WTC11 (cell line): ENCODE measurements around the gene BPIFA2. TPM values are rescaled to one million over a fixed set of nuclear protein-coding genes. Genes with fewer than 3 reads are reported as not detected.
A peak's percentile ranks its signal among the peaks of the same experiment; 100 is the strongest.

Experiments used
- ATAC-seq: fragments of 200-7000 bp; cut with Tn5 transposase; 2 replicates; pipeline ENCODE4 v1.10.0; 2021; ENCODE audit warnings: mild to moderate bottlenecking, moderate library complexity
- CTCF ChIA-PET: fragments of 300-600 bp; sonication (Branson Sonifier 250); formaldehyde crosslinking; loops from one replicate; lab custom pipeline; 2021; ENCODE audit warnings: antibody characterized with exemption; lab: Charles Lee
- POLR2A ChIA-PET: fragments of 350-600 bp; sonication (Branson Sonifier 250); formaldehyde crosslinking; loops from one replicate; lab custom pipeline; 2021; ENCODE audit warnings: antibody characterized with exemption; lab: Charles Lee
- DNase-seq: peaks from one replicate; pipeline ENCODE4 v3.0.0; 2021; ENCODE audit warnings: low spot score
- H3K27ac Mint-ChIP-seq: 2 replicates; pipeline ENCODE4 v1.8.0; 2021; ENCODE audit warnings: mixed read lengths
- H3K27me3 Mint-ChIP-seq: 2 replicates; pipeline ENCODE4 v1.8.0; 2021; ENCODE audit warnings: low read depth, mild to moderate bottlenecking, moderate library complexity, mixed read lengths
- H3K36me3 Mint-ChIP-seq: 2 replicates; pipeline ENCODE4 v1.8.0; 2021; ENCODE audit warnings: mixed read lengths
- H3K4me1 Mint-ChIP-seq: 2 replicates; pipeline ENCODE4 v1.8.0; 2022; ENCODE audit warnings: mixed read lengths
- H3K4me3 Mint-ChIP-seq: 2 replicates; pipeline ENCODE4 v1.8.0; 2021; ENCODE audit warnings: mild to moderate bottlenecking, moderate library complexity, mixed read lengths
- H3K9me3 Mint-ChIP-seq: 2 replicates; pipeline ENCODE4 v1.8.0; 2021; ENCODE audit warnings: mixed read lengths
- ATF6 ChIP-seq: sonication (generic); formaldehyde crosslinking; IDR thresholded peaks from 2 replicates; pipeline ENCODE4 v1.8.1; 2023; ENCODE audit warnings: mild to moderate bottlenecking, missing genetic modification reagents
- CTCF ChIP-seq: fragments of 200-600 bp; IDR thresholded peaks from 2 replicates; pipeline ENCODE4 v1.8.0; 2022; ENCODE audit warnings: antibody characterized with exemption
- ERG ChIP-seq: fragments of 250-450 bp; sonication (Bioruptor Pico); IDR thresholded peaks from 2 replicates; pipeline ENCODE4 v1.8.0; 2021; ENCODE audit warnings: mild to moderate bottlenecking
- MXD4 ChIP-seq: fragments of 250-450 bp; sonication (Bioruptor Pico); IDR thresholded peaks from 2 replicates; pipeline ENCODE4 v1.8.0; 2021; ENCODE audit warnings: mild to moderate bottlenecking, moderate library complexity, borderline replicate concordance
- ZBTB21 ChIP-seq: sonication (generic); formaldehyde crosslinking; IDR thresholded peaks from 2 replicates; pipeline ENCODE4 v1.8.1; 2023; ENCODE audit warnings: mild to moderate bottlenecking, missing genetic modification reagents, borderline replicate concordance
- total RNA-seq: library from RNA; stranded (reverse); gene quantifications from 3 replicates; pipeline ENCODE4 v1.2.3, GENCODE V29; 2021
- TF ChIP-seq, protein P1 (sequence below): sonication (generic); formaldehyde crosslinking; IDR thresholded peaks from 2 replicates; pipeline ENCODE4 v1.8.0; 2022; ENCODE audit warnings: missing genetic modification reagents
- TF ChIP-seq, protein P2 (sequence below): sonication (generic); formaldehyde crosslinking; conservative IDR thresholded peaks from 2 replicates; pipeline ENCODE4 v1.8.1; 2023; ENCODE audit warnings: mild to moderate bottlenecking, low read depth, missing genetic modification reagents, moderate library complexity

The BPIFA2 gene
- total RNA-seq, 1 experiment from 2014 or later = not detected

DNA sequence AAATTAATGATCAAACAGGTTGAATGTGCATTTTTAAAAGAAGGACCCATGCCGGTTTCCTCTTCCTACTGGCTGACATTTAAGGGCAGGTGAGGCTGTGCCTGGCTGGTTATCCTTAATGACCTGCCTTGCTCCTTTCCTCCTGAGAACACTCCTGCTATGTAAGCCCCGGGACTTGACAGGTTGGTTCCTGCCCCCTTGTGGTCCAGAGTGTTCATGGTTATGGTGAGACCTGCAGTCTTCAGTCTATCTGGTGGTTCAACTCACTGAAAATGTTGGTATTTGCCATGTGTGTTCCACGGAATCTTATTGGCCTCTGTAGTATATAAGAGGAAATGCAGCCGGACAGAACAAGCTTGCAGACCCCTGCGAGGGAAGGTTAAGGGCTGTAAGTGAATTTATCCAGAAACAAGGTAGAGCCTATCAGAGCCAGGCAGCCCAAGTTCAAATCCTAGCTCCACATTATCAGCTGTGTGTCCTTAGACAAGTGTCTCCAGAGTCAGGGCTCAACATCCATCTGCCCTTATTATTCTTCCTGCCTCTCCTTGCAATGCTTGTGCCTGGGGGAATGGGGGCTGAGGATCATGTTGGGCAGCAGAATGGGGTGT is 44.0 kb downstream of the BPIFA2 start:
- Mint-ChIP-seq H3K27me3 (peaks cover 4% of the 10 kb centered on the region), H3K36me3 (no peaks in the 10 kb centered on the region), H3K27ac (no peak overlapping the region), H3K4me3 (no peak overlapping the region), H3K9me3 (no peaks in the 10 kb centered on the region), H3K4me1 (no peaks in the 10 kb centered on the region)
- DNase-seq = peak; percentile 75
- ATAC-seq = peak; percentile 95
- CTCF ChIA-PET = interaction anchor here (0.6 to 2.1 kb wide), 16 partner anchors 13 to 310 kb away, joined by 3 to 20 read pairs (median 3); no protein-coding TSS in a partner anchor
- POLR2A ChIA-PET = no interaction called here
- TF ChIP-seq CTCF = peak; percentile 53; the same call in 1 of the 2 replicates
- TF ChIP-seq ERG (CRISPR knock-in tag) = no peak

GRCh38 chr20:33217052-33217451 is 49.1 kb downstream of the BPIFA2 start, which contains the start of gene BPIFA3:
Gene BPIFA3 (plus strand): TSS chr20:33217352. CDS start chr20:33217537, 185 bp downstream.
- no peak within 1 kb of the TSS for H3K4me3 Mint-ChIP-seq
- H3K4me1 Mint-ChIP-seq = no peaks in the 10 kb centered on the region
- no peak within 1 kb of the TSS for H3K27ac Mint-ChIP-seq
- no peak for TF ChIP-seq ZBTB21 (CRISPR knock-in tag)
- H3K36me3 Mint-ChIP-seq = no peaks in the 10 kb centered on the region
- ChIA-PET CTCF (no interaction called here), POLR2A (no interaction called here)
- H3K27me3 Mint-ChIP-seq = peaks cover 3% of the 10 kb centered on the region
- H3K9me3 Mint-ChIP-seq = 0 out of 2 replicates have a peak, but pooled peaks cover under 1% of the 10 kb centered on the region
- no peak for ATAC-seq
- DNase-seq = no peak

DNA sequence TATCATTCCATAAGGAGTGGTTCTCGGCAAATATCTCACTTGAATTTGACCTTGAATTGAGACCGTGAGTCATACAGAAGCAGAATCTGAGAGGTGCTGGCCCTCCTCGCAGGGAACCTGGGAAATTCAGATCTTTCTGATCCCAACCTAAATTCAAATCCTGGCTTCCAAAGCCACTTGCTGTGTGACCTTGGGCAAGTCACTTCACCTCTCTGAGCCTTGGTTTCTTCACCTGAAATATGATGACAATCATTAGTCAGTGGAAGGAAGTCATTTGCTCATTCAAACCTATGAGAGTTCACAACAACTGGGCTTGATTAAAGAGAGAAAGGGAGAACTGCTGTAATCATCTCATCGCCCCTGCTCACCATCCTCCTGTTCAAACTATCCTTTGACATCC is 56.4 kb downstream of the BPIFA2 start:
- Mint-ChIP-seq H3K4me1 (no peaks in the 10 kb centered on the region), H3K27ac (no peak overlapping the region), H3K9me3 (0 out of 2 replicates have a peak, but pooled peaks cover 3% of the 10 kb centered on the region), H3K27me3 (peaks cover 7% of the 10 kb centered on the region; the same call in 1 of the 2 replicates), H3K4me3 (no peak overlapping the region), H3K36me3 (no peaks in the 10 kb centered on the region)
- TF ChIP-seq, protein P1, sequence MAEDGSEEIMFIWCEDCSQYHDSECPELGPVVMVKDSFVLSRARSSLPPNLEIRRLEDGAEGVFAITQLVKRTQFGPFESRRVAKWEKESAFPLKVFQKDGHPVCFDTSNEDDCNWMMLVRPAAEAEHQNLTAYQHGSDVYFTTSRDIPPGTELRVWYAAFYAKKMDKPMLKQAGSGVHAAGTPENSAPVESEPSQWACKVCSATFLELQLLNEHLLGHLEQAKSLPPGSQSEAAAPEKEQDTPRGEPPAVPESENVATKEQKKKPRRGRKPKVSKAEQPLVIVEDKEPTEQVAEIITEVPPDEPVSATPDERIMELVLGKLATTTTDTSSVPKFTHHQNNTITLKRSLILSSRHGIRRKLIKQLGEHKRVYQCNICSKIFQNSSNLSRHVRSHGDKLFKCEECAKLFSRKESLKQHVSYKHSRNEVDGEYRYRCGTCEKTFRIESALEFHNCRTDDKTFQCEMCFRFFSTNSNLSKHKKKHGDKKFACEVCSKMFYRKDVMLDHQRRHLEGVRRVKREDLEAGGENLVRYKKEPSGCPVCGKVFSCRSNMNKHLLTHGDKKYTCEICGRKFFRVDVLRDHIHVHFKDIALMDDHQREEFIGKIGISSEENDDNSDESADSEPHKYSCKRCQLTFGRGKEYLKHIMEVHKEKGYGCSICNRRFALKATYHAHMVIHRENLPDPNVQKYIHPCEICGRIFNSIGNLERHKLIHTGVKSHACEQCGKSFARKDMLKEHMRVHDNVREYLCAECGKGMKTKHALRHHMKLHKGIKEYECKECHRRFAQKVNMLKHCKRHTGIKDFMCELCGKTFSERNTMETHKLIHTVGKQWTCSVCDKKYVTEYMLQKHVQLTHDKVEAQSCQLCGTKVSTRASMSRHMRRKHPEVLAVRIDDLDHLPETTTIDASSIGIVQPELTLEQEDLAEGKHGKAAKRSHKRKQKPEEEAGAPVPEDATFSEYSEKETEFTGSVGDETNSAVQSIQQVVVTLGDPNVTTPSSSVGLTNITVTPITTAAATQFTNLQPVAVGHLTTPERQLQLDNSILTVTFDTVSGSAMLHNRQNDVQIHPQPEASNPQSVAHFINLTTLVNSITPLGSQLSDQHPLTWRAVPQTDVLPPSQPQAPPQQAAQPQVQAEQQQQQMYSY (CRISPR knock-in tag) = no peak
- TF ChIP-seq ERG (CRISPR knock-in tag) (no peak), MXD4 (no peak), ATF6 (CRISPR knock-in tag) (no peak)
- TF ChIP-seq, protein P2, sequence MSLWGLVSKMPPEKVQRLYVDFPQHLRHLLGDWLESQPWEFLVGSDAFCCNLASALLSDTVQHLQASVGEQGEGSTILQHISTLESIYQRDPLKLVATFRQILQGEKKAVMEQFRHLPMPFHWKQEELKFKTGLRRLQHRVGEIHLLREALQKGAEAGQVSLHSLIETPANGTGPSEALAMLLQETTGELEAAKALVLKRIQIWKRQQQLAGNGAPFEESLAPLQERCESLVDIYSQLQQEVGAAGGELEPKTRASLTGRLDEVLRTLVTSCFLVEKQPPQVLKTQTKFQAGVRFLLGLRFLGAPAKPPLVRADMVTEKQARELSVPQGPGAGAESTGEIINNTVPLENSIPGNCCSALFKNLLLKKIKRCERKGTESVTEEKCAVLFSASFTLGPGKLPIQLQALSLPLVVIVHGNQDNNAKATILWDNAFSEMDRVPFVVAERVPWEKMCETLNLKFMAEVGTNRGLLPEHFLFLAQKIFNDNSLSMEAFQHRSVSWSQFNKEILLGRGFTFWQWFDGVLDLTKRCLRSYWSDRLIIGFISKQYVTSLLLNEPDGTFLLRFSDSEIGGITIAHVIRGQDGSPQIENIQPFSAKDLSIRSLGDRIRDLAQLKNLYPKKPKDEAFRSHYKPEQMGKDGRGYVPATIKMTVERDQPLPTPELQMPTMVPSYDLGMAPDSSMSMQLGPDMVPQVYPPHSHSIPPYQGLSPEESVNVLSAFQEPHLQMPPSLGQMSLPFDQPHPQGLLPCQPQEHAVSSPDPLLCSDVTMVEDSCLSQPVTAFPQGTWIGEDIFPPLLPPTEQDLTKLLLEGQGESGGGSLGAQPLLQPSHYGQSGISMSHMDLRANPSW (CRISPR knock-in tag) = no peak
- no peak for DNase-seq
- ChIA-PET POLR2A (no interaction called here), CTCF (interaction anchor here (0.7 kb wide), 1 partner anchor 11 kb away, joined by 3 read pairs; no protein-coding TSS in a partner anchor)
- ATAC-seq = no peak
